NCI-H1436 treated with DMSO at 0.1 percent for 48 hours (cell line): ENCODE results near the gene LSM14A.
"Not testable (repeated sequence)": the region's sequence is repeated elsewhere in the genome, so short reads cannot be mapped to it uniquely, and the experiment has no call there.

Experiments used
- DNase-seq: peaks from one replicate; lab custom pipeline; 2025; lab: John Stamatoyannopoulos, UW

Gene LSM14A

DNA sequence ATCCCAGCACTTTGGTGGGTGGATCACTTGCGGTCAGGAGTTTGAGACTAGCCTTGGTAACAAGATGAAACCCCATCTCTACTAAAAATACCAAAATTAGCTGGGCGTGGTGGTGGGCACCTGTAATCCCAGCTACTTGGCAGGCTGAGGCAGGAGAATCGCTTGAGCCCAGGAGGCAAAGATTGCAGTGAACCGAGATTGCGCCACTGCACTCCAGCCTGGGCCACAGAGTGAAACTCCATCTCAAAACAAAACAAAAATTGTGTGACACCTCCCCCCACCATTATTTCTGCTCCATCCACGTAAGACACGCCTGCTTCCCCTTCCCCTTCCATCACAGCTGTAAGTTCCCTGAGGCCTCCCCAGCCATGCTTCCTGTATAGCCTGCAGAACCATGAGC, 13.3 kb upstream of the LSM14A start:
- DNase-seq: not testable (repeated sequence)

DNA sequence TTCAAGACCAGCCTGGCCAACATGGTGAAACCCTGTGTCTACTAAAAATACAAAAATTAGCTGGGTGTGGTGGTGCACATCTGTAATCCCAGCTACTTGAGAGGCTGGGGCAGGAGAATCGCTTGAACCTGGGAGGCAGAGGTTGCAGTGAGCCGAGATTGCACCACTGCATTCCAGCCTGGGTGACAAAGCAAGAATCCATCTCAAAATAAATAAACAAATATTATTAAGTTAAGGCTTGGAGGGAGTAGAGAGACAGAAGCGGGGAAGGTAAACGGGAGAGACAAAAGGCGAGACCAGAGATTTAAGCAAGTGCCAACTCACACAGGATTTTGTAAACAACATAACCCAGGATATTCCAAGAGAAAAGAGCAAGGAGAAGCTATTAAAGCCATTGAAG, 12.8 kb upstream of the LSM14A start:
- DNase-seq: not testable (repeated sequence)

- DNase-seq: not testable (repeated sequence)
Measured at GRCh38 chr19:34161902-34162301, 10.4 kb upstream of the LSM14A start.

GRCh38 chr19:34165295-34165738, 7.0 kb upstream of the LSM14A start:
- no peak for DNase-seq

GRCh38 chr19:34169475-34170199, 2.7 kb upstream of the LSM14A start:
- DNase-seq: not testable (repeated sequence)

- no peak for DNase-seq
Measured at GRCh38 chr19:34171539-34171876, 796 bp upstream of the LSM14A start.

DNA sequence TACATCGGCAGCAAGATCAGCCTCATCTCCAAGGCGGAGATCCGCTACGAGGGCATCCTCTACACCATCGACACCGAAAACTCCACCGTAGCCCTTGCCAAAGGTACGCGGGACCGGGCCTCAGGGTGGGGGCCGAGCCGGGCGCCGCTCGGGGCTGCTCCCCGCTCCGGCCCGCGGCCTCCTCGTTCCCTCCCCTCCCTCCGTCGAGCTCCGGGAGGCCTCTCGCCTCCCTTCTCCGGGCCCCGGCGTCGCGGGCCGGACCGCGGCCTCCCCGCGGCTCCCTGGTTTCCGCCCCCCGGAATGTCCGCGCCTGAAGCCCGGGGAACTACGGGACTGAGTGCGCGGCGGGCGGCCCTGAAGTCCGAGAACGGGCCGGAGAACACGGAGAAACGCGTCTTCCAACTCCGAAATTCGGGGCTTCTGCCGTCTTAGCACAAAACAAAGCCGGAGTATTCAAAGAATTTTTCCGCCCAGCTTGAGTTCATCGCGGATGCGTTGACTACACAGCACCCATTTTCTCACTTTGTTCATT, 423 bp downstream of the LSM14A start:
- no peak for DNase-seq

DNA sequence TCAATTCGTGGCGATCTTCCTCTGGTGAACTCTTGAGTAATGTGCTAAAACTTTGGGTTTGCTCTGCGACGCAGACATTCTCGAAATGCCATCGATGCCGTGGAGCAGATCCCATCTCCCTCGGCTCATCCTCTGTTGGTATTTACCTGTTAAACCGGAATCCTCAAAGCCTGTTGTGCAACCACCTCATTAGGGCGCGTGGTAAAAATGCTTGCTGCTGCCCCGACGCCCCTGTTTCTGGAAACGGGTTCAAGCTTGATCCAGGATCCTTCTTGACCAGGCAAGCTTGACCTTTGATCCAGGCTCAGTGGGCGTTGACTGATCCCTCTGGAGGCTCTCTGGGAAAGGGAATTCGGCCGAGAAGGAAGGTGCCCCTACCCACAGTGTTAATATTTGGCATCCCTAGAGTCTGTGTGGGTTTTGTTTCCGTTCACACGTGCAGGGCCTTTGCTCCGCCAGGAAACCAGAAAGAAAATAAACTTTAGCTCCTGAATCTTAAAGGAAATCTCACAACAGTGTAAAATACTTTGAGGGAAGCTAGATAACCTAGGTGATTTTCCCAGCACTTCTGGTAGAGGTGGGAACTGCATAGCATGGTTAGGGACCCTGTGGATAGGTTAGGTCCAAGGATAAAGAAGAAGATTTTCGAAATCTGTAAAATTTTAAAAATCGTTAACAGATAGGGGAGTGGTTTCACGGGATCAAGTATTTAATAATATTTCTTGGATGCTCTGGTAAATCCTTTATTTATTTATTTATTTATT, 1.1 kb downstream of the LSM14A start:
- no peak for DNase-seq

- DNase-seq: not testable (repeated sequence)
Measured at GRCh38 chr19:34175173-34175572, 2.9 kb downstream of the LSM14A start.

DNA sequence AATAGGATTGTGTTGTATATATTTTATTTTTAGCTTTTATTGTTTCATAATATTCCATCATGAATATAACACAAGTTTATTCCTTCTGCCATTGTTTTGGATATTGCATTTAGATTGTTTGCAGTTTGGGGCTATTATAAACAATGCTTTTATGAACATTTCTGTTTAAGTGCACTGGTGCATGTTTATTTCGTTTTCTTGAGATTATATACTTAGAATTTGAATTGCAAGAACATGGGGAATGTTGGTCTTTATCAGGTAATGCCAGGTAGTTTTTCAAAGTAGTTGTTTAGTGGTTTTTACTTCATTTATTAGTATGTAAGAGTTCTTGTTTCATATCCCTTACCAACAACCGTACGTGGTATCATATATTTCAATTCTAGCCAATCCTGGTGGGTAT, 4.3 kb downstream of the LSM14A start:
- no peak for DNase-seq

- no peak for DNase-seq
Measured at GRCh38 chr19:34178274-34178610, 5.9 kb downstream of the LSM14A start.

DNA sequence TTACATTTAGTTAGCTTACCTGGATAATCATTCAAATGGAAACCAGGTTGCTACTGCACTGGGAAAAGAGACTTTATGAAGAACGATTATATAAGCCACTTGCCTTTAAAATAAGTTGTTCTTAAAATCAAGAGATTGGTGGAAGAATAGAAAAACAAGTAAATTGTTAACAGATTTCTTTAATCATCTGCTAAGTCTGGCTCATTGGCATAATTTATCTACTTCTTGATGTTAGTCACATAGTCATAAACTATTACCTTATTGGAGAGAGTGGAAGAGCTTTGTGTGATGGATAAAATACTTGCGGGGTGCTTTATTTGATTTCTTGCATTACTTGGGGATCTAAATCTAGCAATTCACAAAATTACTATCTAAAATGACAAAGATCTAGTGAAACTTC, 6.8 kb downstream of the LSM14A start:
- no peak for DNase-seq

DNA sequence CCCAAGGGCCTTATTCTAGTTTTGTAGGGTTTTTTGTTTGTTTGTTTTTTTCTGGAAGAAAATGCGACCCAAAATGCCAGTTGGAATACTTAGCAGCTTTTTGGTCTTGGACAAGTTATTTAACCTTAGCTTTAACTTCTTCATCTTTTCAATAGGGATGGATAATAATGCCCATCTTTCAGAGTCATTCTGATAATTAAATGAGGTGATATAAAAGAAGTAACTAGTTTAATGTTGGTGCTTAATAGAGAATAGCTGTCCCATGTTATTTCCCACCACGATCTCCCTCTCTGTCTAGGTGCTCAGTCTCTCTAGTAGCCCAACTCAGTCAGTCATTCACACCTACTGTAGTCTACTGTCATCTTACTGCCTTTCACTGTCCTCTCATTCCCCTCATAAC, 8.0 kb downstream of the LSM14A start:
- no peak for DNase-seq

DNA sequence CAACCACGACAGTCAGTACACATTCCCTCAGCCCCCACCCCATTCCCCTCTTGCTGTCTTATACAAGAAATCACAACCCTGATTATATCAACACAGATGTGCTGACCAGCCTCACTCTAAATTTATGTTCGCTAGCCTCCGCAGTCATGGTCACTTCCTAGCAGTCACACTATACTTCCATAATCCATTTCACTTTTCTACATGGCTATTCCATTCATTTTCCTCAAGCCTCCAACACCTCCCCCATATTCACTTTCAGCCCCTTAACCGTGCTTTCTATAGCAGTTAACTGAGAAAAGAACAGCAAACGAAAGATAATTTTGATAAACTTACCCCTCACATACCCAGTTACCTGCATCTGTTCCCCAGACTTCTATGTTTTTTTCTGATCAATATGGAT, 8.4 kb downstream of the LSM14A start:
- DNase-seq: no peak

DNA sequence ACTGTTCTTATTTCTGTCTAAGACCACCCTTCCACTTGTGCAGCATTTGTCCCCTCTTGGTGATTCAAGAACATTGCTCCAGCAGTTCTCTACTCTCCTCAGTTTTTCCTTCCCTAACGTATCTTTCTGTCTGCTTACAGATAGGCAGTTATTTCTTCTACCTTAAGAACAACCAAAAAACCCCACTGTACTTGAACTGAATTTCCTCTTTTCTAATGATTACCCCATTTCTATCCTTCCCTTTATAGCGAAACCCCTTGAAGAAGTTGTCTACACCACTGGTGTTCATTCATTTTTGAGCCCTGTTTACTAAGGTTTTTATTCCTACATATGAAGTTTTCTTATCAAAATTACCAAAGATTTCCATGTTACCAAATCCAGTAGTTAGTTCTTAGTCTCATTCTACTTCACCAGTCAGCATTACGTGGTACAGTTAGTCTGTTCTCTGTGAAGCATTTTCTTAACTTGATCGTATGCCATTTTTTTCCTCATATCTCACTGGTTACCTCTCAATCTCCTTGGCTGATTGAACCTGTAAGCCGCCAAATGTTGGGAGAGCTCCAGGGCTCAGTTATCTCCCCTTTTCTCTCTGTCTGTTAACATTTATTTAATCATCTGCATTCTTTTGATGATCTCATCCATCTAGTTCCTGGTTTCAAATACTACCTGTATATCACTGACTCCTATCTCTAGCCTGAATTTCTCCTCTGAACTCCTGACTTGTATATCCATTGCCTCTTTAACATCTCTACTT, 9.0 kb downstream of the LSM14A start:
- DNase-seq: no peak

DNA sequence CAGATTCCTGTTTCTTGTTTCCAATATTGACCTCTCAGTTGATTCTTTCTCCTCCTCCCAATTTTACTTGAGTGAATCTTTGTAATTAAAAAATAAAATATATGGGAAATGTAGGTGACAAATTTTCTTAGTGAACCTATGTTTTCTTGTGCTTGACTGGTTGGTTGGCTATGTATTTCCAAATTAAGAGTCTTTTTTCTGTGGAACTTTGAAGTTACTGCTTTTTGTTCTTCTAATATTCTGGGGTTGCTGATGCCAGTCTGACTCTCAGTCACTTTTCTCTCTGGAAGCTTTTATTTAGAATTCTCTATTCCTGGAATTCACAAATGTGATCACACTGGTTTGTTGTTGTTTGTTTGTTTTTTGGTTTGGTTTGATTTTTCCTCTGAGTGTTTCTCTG, 9.8 kb downstream of the LSM14A start:
- DNase-seq: no peak

DNA sequence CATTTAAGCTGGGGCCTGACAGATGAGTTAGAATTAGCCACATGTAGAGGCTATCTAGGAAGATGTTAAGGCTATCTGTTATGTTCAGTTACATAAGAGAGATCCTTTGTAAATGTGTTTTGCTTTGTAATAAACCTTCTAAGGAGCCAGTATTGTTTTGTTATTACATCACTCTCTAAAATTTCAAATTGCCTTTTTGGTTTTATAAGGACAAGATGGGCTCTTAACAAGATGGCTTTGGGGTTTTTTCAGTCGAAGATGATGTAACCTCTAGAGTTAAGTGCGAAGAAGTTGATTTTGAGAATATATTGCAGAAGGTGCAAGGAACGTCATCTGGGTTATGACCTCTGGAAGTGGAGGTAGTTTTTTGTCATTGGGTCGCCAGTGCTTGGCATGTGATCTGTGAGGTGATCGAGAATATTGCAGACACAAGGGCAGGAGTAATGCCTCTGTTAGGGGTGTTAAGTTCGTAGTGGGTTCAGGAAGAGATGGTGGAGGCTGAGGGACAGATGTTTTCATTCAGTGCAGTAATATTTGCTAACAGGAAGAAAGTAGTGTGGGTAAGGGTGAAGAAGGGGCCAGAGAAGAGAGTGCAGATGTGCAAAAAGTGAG, 12.7 kb downstream of the LSM14A start:
- no peak for DNase-seq

DNA sequence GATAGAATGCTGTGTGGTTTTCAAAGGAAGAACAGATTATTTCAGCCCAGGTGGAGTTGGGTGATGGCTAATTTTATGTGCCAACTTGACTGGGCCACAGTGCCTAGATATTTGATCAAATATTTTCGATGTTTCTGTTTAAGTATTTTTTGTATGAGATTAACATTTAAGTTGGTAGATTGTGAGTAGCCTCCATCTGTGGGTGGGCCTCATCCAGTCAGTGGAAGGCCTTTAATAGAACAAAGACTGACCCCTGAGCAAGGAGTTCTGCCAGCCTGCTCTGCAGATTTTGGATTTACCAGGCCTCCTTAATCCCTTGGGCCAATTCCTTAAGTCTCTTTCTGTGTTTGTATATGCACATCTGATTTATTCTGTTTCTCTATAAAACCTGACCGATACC, 13.9 kb downstream of the LSM14A start:
- no peak for DNase-seq

DNA sequence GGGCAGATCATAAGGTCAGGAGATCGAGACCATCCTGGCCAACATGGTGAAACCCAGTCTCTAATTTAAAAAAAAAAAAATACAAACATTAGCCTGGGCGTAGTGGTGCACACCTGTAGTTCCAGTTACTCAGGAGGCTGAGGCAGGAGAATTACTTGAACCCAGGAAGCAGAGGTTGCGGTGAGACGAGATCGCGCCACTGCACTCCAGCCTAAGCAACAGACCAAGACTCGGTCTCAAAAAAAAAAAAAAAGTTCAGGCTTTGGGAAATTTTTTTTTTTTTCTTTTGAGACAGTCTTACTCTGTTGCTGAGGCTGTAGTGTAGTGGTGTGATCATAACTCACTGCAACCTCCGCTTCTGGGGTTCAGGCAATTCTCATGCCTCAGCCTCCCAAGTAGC, 14.7 kb downstream of the LSM14A start:
- DNase-seq: no peak

DNA sequence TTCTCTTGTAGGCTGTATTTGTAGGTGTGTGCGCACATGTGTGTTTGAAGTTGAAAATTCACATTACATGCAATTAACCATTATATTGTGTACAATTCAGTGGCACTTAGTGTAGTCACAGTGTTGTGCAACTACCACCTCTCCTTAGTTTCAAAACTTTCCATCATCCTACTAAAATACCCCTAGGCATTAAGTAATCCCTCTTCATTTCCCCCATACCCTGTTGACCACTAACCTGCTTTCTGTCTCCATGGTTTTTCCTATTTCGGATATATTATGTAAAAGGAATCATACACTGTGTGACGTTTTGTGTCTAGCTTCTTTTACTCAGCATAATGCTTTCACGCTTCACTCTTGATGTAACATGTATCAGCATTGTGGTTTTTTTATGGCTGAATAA, 16.1 kb downstream of the LSM14A start:
- DNase-seq: no peak

GRCh38 chr19:34189199-34189916, 17.1 kb downstream of the LSM14A start:
- DNase-seq: no peak
